CD4-positive, alpha-beta T cell treated with Interleukin-12 subunit alpha and Interleukin-12 subunit beta, for 1 hour (primary cell): ENCODE results near the gene LRP8.
"Not testable (repeated sequence)": the region's sequence is repeated elsewhere in the genome, so short reads cannot be mapped to it uniquely, and the experiment has no call there.

Experiments
- DNase-seq: peaks from one replicate; pipeline ENCODE4 v3.0.0-alpha.2; 2020

Gene LRP8

GRCh38 chr1:53206083-53206685, 121.7 kb downstream of the LRP8 start:
- not testable (repeated sequence) for DNase-seq

DNA sequence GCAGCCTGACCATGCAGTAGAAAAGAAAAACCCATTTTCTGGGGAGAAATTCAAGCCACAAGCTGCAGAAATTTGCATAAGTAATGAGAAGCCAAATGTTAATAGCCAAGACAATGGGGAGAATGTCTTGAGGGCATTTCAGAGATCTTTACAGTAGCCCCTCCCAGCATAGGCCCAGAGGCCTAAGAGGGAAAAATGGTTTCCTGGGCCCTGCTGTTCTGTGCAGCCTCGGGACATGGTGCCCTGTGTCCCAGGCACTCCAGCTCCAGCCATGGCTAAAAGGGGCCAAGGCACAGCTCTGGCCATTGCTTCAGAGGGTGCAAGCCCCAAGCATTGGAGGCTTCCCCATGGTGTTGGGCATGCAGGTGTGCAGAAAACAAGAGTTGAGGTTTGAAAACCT, 122.4 kb downstream of the LRP8 start:
- DNase-seq: not testable (repeated sequence)

DNA sequence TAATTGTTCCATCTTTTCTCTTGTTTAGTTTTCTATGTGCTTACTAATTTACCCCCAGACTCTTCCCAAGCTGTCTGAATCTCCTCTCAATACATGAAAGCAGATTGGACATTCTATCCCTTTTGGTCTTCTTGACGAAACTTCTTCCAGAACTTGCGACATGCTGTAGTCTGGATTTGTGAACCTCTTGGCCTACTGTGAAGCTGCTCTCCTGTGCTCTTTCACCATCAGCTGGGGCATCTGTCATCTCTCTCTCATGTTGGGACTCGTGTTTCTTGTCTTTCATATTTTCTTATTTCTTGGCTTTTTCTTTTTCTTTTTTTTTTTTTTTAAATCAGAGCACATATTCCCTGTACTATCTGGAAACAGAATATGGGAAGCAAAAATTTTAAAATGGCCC, 124.4 kb downstream of the LRP8 start:
- DNase-seq: no peak

GRCh38 chr1:53198241-53198651, 129.6 kb downstream of the LRP8 start:
- no peak for DNase-seq

DNA sequence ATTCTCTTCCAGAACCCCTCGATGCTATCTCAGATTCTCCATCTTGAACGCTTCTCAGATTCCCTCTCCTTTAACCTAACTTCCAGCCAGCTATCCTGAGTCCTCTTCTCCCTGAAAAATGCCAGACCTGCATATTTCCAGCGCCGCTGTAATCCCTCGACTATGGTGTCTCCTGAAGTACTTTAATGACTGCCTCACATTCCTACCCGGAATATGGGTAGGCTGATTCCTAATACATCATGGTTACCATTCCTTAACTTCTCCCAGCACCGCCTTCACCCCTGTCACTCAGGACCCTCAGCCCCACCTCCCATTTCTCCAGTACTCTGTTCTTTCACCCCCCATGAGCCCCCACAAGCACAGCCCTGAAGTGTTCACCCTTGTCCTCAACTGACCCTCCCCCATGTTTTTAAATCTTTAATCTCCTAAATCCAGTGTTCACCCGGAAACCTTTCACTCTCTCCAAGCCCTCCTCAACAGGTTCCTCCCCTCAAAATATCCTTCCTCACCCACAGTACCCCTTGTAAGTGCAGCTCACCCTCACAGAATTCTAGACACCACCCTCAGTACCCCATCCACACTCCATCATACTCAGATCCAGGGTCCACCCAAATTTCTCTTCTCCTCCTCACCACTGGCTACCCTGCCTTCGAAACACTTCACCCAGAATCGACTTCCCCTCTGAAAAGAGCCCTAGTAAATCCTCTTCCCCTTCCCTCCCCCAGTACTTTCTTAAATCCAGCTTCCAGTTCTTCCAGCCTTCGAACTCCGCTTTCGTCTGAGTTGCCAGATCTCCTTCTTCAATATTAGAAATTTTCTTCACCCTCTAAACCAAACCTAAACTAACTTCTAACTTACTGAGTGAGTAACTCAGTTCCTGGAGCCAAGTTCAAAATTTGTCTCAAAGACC, 130.3 kb downstream of the LRP8 start:
- no peak for DNase-seq

DNA sequence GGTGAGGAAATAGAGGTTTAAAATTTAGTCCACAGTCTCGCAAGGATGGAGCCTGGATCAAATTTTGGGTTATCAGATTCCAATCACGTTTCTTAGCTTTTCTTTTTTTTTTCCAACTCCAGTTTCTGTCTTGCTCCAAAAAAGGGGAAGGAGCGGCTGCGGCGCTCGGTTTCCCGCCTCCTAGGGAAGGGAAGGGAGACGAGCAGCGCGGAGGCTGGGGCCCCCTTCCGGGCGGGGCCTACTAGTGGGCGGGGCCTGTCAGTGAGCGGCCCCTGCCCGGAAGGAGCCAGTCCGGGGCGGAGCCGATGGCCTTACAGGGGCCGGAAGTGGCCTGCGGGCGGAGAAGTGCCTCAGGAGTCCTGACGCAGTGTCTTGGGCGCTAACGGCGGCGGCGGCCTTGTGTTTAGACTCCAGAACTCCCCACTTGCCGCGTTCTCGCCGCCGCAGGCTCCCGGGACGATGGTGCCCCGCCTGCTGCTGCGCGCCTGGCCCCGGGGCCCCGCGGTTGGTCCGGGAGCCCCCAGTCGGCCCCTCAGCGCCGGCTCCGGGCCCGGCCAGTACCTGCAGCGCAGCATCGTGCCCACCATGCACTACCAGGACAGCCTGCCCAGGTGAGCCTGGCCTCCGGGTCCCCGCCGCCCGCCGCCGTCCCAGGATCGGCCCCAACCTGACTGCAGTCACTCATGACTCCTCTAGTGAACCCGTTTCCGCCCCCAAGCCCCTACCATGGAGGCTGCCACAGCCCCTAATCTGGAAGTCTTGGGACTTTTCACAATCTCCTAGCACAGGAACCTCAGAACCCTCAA, 131.2 kb downstream of the LRP8 start, which contains the start of gene CPT2:
TSS of gene CPT2 (plus strand) at position 340 of the 806 bp plus-strand sequence. CDS start at position 460, 120 bp downstream.
- peak; percentile 92 for DNase-seq

- no peak for DNase-seq
Measured at GRCh38 chr1:53196017-53196484, 131.8 kb downstream of the LRP8 start.

- no peak for DNase-seq
Measured at GRCh38 chr1:53195246-53196016, 132.4 kb downstream of the LRP8 start.
